Liver (tissue), 9 donors: Measurements from ENCODE around the gene HNRNPUL2. TPM values are rescaled to one million over a fixed set of nuclear protein-coding genes. Genes with fewer than 3 reads are reported as not detected.
A peak's percentile ranks its signal among the peaks of the same experiment; 100 is the strongest.

Experiments
- DNase-seq: peaks from one replicate; pipeline ENCODE4 v3.0.0-alpha.2; 2017; ENCODE audit warnings: low spot score
- H3K27ac ChIP-seq, 2 donors: one replicate each; pipeline ENCODE4 v1.7.0; 2013; ENCODE audit warnings: inconsistent platforms in 2 of 2, low read length in 2 of 2, control low read depth in 1 of 2, low read depth in 1 of 2, mild to moderate bottlenecking in 1 of 2
- H3K27me3 ChIP-seq, 4 donors: one replicate each; pipeline versions ENCODE4 v1.6.1 to v1.7.0; 2013; ENCODE audit warnings: low read length in 3 of 4, inconsistent platforms in 1 of 4, mild to moderate bottlenecking in 1 of 4, moderate library complexity in 1 of 4; ENCODE audit not compliant: control insufficient read depth in 4 of 4, insufficient read depth in 4 of 4
- H3K36me3 ChIP-seq, 4 donors: one replicate each; pipeline versions ENCODE4 v1.6.1 to v1.7.0; 2013; ENCODE audit warnings: low read length in 3 of 4, mild to moderate bottlenecking in 3 of 4, low read depth in 1 of 4, moderate library complexity in 1 of 4; ENCODE audit not compliant: control insufficient read depth in 4 of 4, insufficient read depth in 3 of 4
- H3K4me1 ChIP-seq, 4 donors: one replicate each; pipeline versions ENCODE4 v1.6.1 to v1.7.0; 2013; ENCODE audit warnings: low read length in 3 of 4, mild to moderate bottlenecking in 3 of 4, moderate library complexity in 1 of 4; ENCODE audit not compliant: control insufficient read depth in 4 of 4, insufficient read depth in 4 of 4
- H3K4me3 ChIP-seq, 3 donors: one replicate each; pipeline versions ENCODE4 v1.6.1 to v1.7.0; 2013; ENCODE audit warnings: low read length in 3 of 3, control low read depth in 1 of 3, low read depth in 1 of 3, mild to moderate bottlenecking in 1 of 3
- H3K9ac ChIP-seq, 2 donors: one replicate each; pipeline ENCODE4 v1.7.0; 2013; ENCODE audit warnings: low read length in 2 of 2, mild to moderate bottlenecking in 2 of 2, moderate library complexity in 2 of 2, control low read depth in 1 of 2, low read depth in 1 of 2
- H3K9me3 ChIP-seq, 4 donors: one replicate each; pipeline versions ENCODE4 v1.6.1 to v1.7.0; 2013; ENCODE audit warnings: low read length in 3 of 4; ENCODE audit not compliant: control insufficient read depth in 4 of 4
- ATF3 ChIP-seq: IDR thresholded peaks from 2 replicates; pipeline ENCODE4 v1.6.1; 2016; ENCODE audit warnings: antibody characterized with exemption
- EGR1 ChIP-seq, 2 donors: IDR thresholded peaks; 2 replicates each; pipeline ENCODE4 v1.6.1; 2016 to 2018; ENCODE audit warnings: antibody characterized with exemption in 2 of 2, low read depth in 2 of 2
- FOXA1 ChIP-seq: IDR thresholded peaks from 2 replicates; pipeline ENCODE4 v1.6.1; 2016; ENCODE audit warnings: antibody characterized with exemption
- FOXA2 ChIP-seq: IDR thresholded peaks from 2 replicates; pipeline ENCODE4 v1.6.1; 2016; ENCODE audit warnings: antibody characterized with exemption
- GABPA ChIP-seq, 2 donors: IDR thresholded peaks in 1 of 2; conservative IDR thresholded peaks in 1 of 2; 2 replicates each; pipeline ENCODE4 v1.6.1; 2016; ENCODE audit warnings: antibody characterized with exemption in 2 of 2, mild to moderate bottlenecking in 1 of 2, moderate library complexity in 1 of 2
- HNF4A ChIP-seq, 2 donors: conservative IDR thresholded peaks; 2 replicates each; pipeline ENCODE4 v1.6.1; 2016; ENCODE audit warnings: antibody characterized with exemption in 2 of 2, mild to moderate bottlenecking in 2 of 2
- HNF4G ChIP-seq: IDR thresholded peaks from 2 replicates; pipeline ENCODE4 v1.6.1; 2016; ENCODE audit warnings: antibody characterized with exemption
- JUND ChIP-seq, 2 donors: IDR thresholded peaks; 2 replicates each; pipeline ENCODE4 v1.6.1; 2016; ENCODE audit warnings: antibody characterized with exemption in 2 of 2
- MAX ChIP-seq: IDR thresholded peaks from 2 replicates; pipeline ENCODE4 v1.6.1; 2016; ENCODE audit warnings: antibody characterized with exemption
- NR2F2 ChIP-seq: IDR thresholded peaks from 2 replicates; pipeline ENCODE4 v1.6.1; 2016; ENCODE audit warnings: antibody characterized with exemption
- RAD21 ChIP-seq, 2 donors: IDR thresholded peaks; 2 replicates each; pipeline ENCODE4 v1.6.1; 2016; ENCODE audit warnings: antibody characterized with exemption in 2 of 2, mild to moderate bottlenecking in 2 of 2
- REST ChIP-seq: IDR thresholded peaks from 2 replicates; pipeline ENCODE4 v1.6.1; 2016; ENCODE audit warnings: antibody characterized with exemption, mild to moderate bottlenecking
- RXRA ChIP-seq, 2 donors: IDR thresholded peaks; 2 replicates each; pipeline ENCODE4 v1.6.1; 2017 to 2018; ENCODE audit warnings: antibody characterized with exemption in 2 of 2, mild to moderate bottlenecking in 1 of 2
- SP1 ChIP-seq: IDR thresholded peaks from 2 replicates; pipeline ENCODE4 v1.6.1; 2018; ENCODE audit warnings: antibody characterized with exemption, mild to moderate bottlenecking
- YY1 ChIP-seq: IDR thresholded peaks from 2 replicates; pipeline ENCODE4 v1.6.1; 2016; ENCODE audit warnings: antibody characterized with exemption, mild to moderate bottlenecking
- ZBTB33 ChIP-seq: IDR thresholded peaks from 2 replicates; pipeline ENCODE4 v1.6.1; 2016; ENCODE audit warnings: antibody characterized with exemption
- WGBS: extraction: QIAGEN DNeasy Blood & Tissue Kit; methylation state at CpG from one replicate; pipeline ENCODE4 v1.1.7; 2013; 5-methylcytosine and 5-hydroxymethylcytosine counted together
- polyA plus RNA-seq, 2 donors: library from polyadenylated mRNA; stranded (reverse) in 1 of 2; unstranded in 1 of 2; fragments of 200-250 nt in 1 of 2; fragments of >200 nt in 1 of 2; fragmentation: Nextera tagmentation in 1 of 2; extraction: Ambion mirVana in 1 of 2; gene quantifications; one replicate each; pipeline versions ENCODE4 v1.2.1 to v1.2.3, GENCODE V29; 2013 to 2015
- total RNA-seq, 2 donors: library from RNA; depleted of rRNA; stranded (reverse); fragments of >200 nt; gene quantifications; one replicate each; pipeline ENCODE4 v1.2.3, GENCODE V29; 2014
- donor health status: healthy.
- donor health status: healthy.
- donor health status: healthy.
- donor health status: healthy.
- donor health status: healthy.

The HNRNPUL2 gene
- total RNA-seq (10 to 100 TPM; 14.0 to 17.0 TPM), polyA plus RNA-seq (10 to 100 TPM in 1 of 2 donors, 1 to 10 TPM in 1; 1.3 to 12.0 TPM)

GRCh38 chr11:62727165-62727871 lies at the start of gene HNRNPUL2:
Gene HNRNPUL2 (minus strand): TSS chr11:62727457. CDS start chr11:62727156, 301 bp downstream.
- Histone ChIP-seq H3K4me1 (peaks cover 2 to 40% (median 25%) of the 10 kb centered on the region in 4 donors), H3K27me3 (no peaks in the 10 kb centered on the region), H3K9me3 (no peaks in the 10 kb centered on the region), H3K36me3 (peaks cover 12 to 16% (median 14%) of the 10 kb centered on the region in 4 donors), H3K9ac (peak within 1 kb of the TSS; percentile 86 to 87), H3K27ac (peak within 1 kb of the TSS; percentile 97), H3K4me3 (peak within 1 kb of the TSS; percentile 87 to 100 (median 96))
- TF ChIP-seq NR2F2, result peak; percentile 54
- no peak for TF ChIP-seq FOXA1
- peak; percentile 42 for TF ChIP-seq MAX
- TF ChIP-seq RXRA (IDR thresholded peaks at IDR 0.05), result peak in 1 of 2 donors; percentile 49
- TF ChIP-seq YY1, result peak; percentile 88
- peak; percentile 43 to 86 for TF ChIP-seq GABPA (IDR thresholded peaks at IDR 0.05 in 1 of 2, conservative IDR thresholded peaks at IDR 0.05 in 1 of 2)
- no peak for TF ChIP-seq SP1
- TF ChIP-seq REST, result peak; percentile 42
- peak; percentile 9 to 27 for TF ChIP-seq EGR1 (IDR thresholded peaks at IDR 0.05; ENCODE audit: low read depth in 2 of 2)
- peak; percentile 8 for TF ChIP-seq ATF3
- under 1% methylated on average over 72 of the region's 72 CpGs for WGBS
- peak; percentile 97 for DNase-seq

GRCh38 chr11:62775646-62776045 lies 48.4 kb upstream of the HNRNPUL2 start:
- no peaks in the 10 kb centered on the region for H3K9me3 ChIP-seq
- no peak overlapping the region for H3K4me3 ChIP-seq
- peaks cover 0 to 16% (median 9%) of the 10 kb centered on the region in 4 donors for H3K4me1 ChIP-seq
- no peak overlapping the region for H3K27ac ChIP-seq
- H3K9ac ChIP-seq, result no peak overlapping the region
- H3K27me3 ChIP-seq, result no peaks in the 10 kb centered on the region
- DNase-seq, result no peak
- H3K36me3 ChIP-seq, result peaks cover 6 to 36% (median 14%) of the 10 kb centered on the region in 4 donors
- 97% methylated on average over 17 of the region's 17 CpGs for WGBS
- no peak for TF ChIP-seq HNF4A (conservative IDR thresholded peaks at IDR 0.05)
- no peak for TF ChIP-seq MAX
- TF ChIP-seq NR2F2, result no peak
- no peak for TF ChIP-seq SP1
- TF ChIP-seq RXRA (IDR thresholded peaks at IDR 0.05), result no peak
- TF ChIP-seq FOXA1, result no peak

GRCh38 chr11:62774407-62774806 lies 47.1 kb upstream of the HNRNPUL2 start:
- Histone ChIP-seq H3K9ac (no peak overlapping the region), H3K27me3 (no peaks in the 10 kb centered on the region), H3K27ac (no peak overlapping the region), H3K4me3 (no peak overlapping the region), H3K9me3 (no peaks in the 10 kb centered on the region), H3K4me1 (peaks cover 4 to 23% (median 17%) of the 10 kb centered on the region in 4 donors), H3K36me3 (peaks cover 6 to 32% (median 14%) of the 10 kb centered on the region in 4 donors)
- DNase-seq, result no peak
- WGBS, result 95% methylated on average over 6 of the region's 6 CpGs
- TF ChIP-seq FOXA2 (no peak), HNF4G (no peak), SP1 (no peak), GABPA (IDR thresholded peaks at IDR 0.05 in 1 of 2, conservative IDR thresholded peaks at IDR 0.05 in 1 of 2) (no peak), EGR1 (IDR thresholded peaks at IDR 0.05; ENCODE audit: low read depth in 2 of 2) (no peak), RAD21 (IDR thresholded peaks at IDR 0.05) (no peak), JUND (IDR thresholded peaks at IDR 0.05) (no peak), NR2F2 (no peak), HNF4A (conservative IDR thresholded peaks at IDR 0.05) (no peak), ZBTB33 (no peak)
